ENCODE data around the gene NXNL2. TPM values are rescaled to one million over a fixed set of nuclear protein-coding genes. Genes with fewer than 3 reads are reported as not detected.

NXNL2 gene
- total RNA-seq, 1 experiment from 2014 or later: 2.2 TPM

DNA sequence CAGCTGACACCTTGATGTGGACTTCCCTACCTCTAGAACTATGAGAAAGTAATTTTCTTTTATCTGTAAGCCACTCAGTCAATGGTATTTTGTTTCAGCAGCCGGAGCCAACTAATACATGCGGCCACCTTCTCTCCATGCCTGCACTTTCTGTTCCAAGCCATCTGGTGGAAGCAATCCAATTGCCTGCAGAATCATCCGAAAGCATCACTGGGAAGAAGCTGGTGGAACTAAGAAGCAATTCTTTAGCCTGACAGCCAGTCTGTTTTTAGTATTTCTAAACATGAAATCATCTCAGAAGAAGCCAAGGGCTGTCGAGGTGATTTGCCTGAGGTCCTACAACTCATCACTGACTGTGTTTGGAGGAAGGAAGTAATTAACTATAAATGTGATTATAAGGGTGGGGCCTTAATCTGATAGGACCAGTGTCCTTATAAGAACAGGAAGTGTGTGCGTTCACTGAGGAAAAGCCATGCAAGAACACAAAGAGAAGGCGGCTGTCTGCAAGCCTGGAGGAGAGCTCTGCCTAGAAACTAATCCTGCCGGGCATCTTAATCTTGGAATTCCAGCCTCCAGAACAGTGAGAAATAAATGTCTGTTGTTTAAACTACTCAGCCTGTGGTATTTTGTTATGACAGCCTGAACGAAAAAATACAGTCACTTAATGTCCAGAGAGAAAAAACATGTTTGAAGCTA, 49.1 kb downstream of the NXNL2 start:
- ATAC-seq: no peak
- H3K4me1 Mint-ChIP-seq: no peaks in the 10 kb centered on the region
- TF ChIP-seq ZNF219 (CRISPR knock-in tag; IDR thresholded peaks at IDR 0.05; ENCODE audit: borderline replicate concordance): no peak
- no peak for TF ChIP-seq ESRRA (CRISPR knock-in tag; IDR thresholded peaks at IDR 0.05; ENCODE audit: borderline replicate concordance)
- TF ChIP-seq CTCF (IDR thresholded peaks at IDR 0.05): no peak
- TF ChIP-seq NR2C2 (CRISPR knock-in tag; IDR thresholded peaks at IDR 0.05): no peak
- no peak for TF ChIP-seq ATF1 (CRISPR knock-in tag; IDR thresholded peaks at IDR 0.05)
- TF ChIP-seq, protein P1, sequence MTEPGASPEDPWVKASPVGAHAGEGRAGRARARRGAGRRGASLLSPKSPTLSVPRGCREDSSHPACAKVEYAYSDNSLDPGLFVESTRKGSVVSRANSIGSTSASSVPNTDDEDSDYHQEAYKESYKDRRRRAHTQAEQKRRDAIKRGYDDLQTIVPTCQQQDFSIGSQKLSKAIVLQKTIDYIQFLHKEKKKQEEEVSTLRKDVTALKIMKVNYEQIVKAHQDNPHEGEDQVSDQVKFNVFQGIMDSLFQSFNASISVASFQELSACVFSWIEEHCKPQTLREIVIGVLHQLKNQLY (CRISPR knock-in tag; IDR thresholded peaks at IDR 0.05): no peak
- TF ChIP-seq ATF6 (CRISPR knock-in tag; IDR thresholded peaks at IDR 0.05): no peak
- no peak for TF ChIP-seq TCF7 (CRISPR knock-in tag; IDR thresholded peaks at IDR 0.05; ENCODE audit: low read depth)
- no peak for TF ChIP-seq JUN (CRISPR knock-in tag; IDR thresholded peaks at IDR 0.05)
- TF ChIP-seq, protein P2, sequence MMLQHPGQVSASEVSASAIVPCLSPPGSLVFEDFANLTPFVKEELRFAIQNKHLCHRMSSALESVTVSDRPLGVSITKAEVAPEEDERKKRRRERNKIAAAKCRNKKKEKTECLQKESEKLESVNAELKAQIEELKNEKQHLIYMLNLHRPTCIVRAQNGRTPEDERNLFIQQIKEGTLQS (CRISPR knock-in tag; conservative IDR thresholded peaks at IDR 0.05): no peak
- TF ChIP-seq ERG (CRISPR knock-in tag; IDR thresholded peaks at IDR 0.05): no peak
- no peak for TF ChIP-seq NFYB (CRISPR knock-in tag; conservative IDR thresholded peaks at IDR 0.05; ENCODE audit: low read depth)
- no peak for TF ChIP-seq E2F5 (CRISPR knock-in tag; IDR thresholded peaks at IDR 0.05)
- TF ChIP-seq SOX15 (CRISPR knock-in tag; IDR thresholded peaks at IDR 0.05): no peak
- peaks cover 4% of the 10 kb centered on the region; the same call in 1 of the 2 replicates for H3K27me3 Mint-ChIP-seq (ENCODE audit: low read depth)
- H3K4me3 Mint-ChIP-seq: no peak overlapping the region
- CTCF ChIA-PET: no interaction called here
- no peaks in the 10 kb centered on the region; the same call in 1 of the 2 replicates for H3K9me3 Mint-ChIP-seq
- H3K27ac Mint-ChIP-seq: no peak overlapping the region
- no peaks in the 10 kb centered on the region for H3K36me3 Mint-ChIP-seq
- DNase-seq (ENCODE audit: low spot score): no peak
- POLR2A ChIA-PET: no interaction called here

GRCh38 chr9:88585426-88585825, 50.4 kb downstream of the NXNL2 start:
- no peak for TF ChIP-seq NR3C1 (CRISPR knock-in tag; conservative IDR thresholded peaks at IDR 0.05; ENCODE audit: low read depth)
- no peak for TF ChIP-seq ESRRA (CRISPR knock-in tag; IDR thresholded peaks at IDR 0.05; ENCODE audit: borderline replicate concordance)
- TF ChIP-seq SOX15 (CRISPR knock-in tag; IDR thresholded peaks at IDR 0.05): no peak
- TF ChIP-seq ZNF219 (CRISPR knock-in tag; IDR thresholded peaks at IDR 0.05; ENCODE audit: borderline replicate concordance): no peak
- TF ChIP-seq, protein P1 (CRISPR knock-in tag; IDR thresholded peaks at IDR 0.05): no peak
- no peak for TF ChIP-seq GRHL2 (CRISPR knock-in tag; IDR thresholded peaks at IDR 0.05; ENCODE audit: insufficient replicate concordance, severe bottlenecking)
- TF ChIP-seq ATF6 (CRISPR knock-in tag; IDR thresholded peaks at IDR 0.05): no peak
- no peak for TF ChIP-seq STAT6 (CRISPR knock-in tag; conservative IDR thresholded peaks at IDR 0.05; ENCODE audit: low read depth)
- TF ChIP-seq ZNF138 (CRISPR knock-in tag; conservative IDR thresholded peaks at IDR 0.05): no peak
- ChIA-PET CTCF (no interaction called here), POLR2A (no interaction called here)
- no peak overlapping the region for H3K4me3 Mint-ChIP-seq
- ATAC-seq (no peak), DNase-seq (ENCODE audit: low spot score) (no peak)
- no peak overlapping the region for H3K27ac Mint-ChIP-seq
- H3K27me3 Mint-ChIP-seq (ENCODE audit: low read depth): peaks cover 4% of the 10 kb centered on the region; the same call in 1 of the 2 replicates
- peaks cover 4% of the 10 kb centered on the region for H3K4me1 Mint-ChIP-seq
- no peaks in the 10 kb centered on the region for H3K36me3 Mint-ChIP-seq
- H3K9me3 Mint-ChIP-seq: no peaks in the 10 kb centered on the region; the same call in 1 of the 2 replicates

Data from WTC11 (cell line).